Heart left ventricle (tissue), 16 donors: ENCODE results near the gene TINCR. TPM values are rescaled to one million over a fixed set of nuclear protein-coding genes. Genes with fewer than 3 reads are reported as not detected.

Experiments used
- ATAC-seq, 4 donors: fragments of 200-7000 bp; cut with Tn5 transposase; one replicate each; pipeline ENCODE4 v1.9.1; 2020 to 2022; ENCODE audit warnings: moderate library complexity in 4 of 4, mild to moderate bottlenecking in 3 of 4, moderate number of reproducible peaks in 1 of 4
- DNase-seq, 5 donors: peaks; one replicate each; pipeline ENCODE4 v3.0.0-alpha.2; 2020
- H3K27ac ChIP-seq, 12 donors: fragments of 200-600 bp; sonication (generic) in 4 of 12; one replicate each; pipeline versions ENCODE4 v1.5.0 to v1.8.0; 2016 to 2022; ENCODE audit warnings: mild to moderate bottlenecking in 2 of 12
- H3K27me3 ChIP-seq, 9 donors: fragments of 200-600 bp; sonication (generic) in 2 of 9; one replicate each; pipeline versions ENCODE4 v1.5.1 to v1.8.0; 2016 to 2022; ENCODE audit warnings: mild to moderate bottlenecking in 3 of 9
- H3K36me3 ChIP-seq, 9 donors: fragments of 200-600 bp; sonication (generic) in 2 of 9; one replicate each; pipeline versions ENCODE4 v1.5.0 to v1.8.0; 2018 to 2022; ENCODE audit warnings: mild to moderate bottlenecking in 2 of 9
- H3K4me1 ChIP-seq, 12 donors: fragments of 200-600 bp; sonication (generic) in 4 of 12; one replicate each; pipeline versions ENCODE4 v1.5.0 to v1.8.0; 2016 to 2022; ENCODE audit warnings: mild to moderate bottlenecking in 3 of 12
- H3K4me3 ChIP-seq, 12 donors: fragments of 200-600 bp; sonication (generic) in 4 of 12; one replicate each; pipeline versions ENCODE4 v1.5.0 to v1.8.0; 2017 to 2022; ENCODE audit warnings: mild to moderate bottlenecking in 9 of 12, moderate library complexity in 4 of 12
- H3K9me3 ChIP-seq, 12 donors: fragments of 200-600 bp; sonication (generic) in 4 of 12; one replicate each; pipeline versions ENCODE4 v1.5.0 to v1.8.0; 2016 to 2022; ENCODE audit warnings: mild to moderate bottlenecking in 1 of 12
- CTCF ChIP-seq, 12 donors: fragments of 200-600 bp; sonication (generic) in 4 of 12; IDR thresholded peaks; one replicate each; pipeline versions ENCODE4 v1.5.0 to v1.8.0; 2018 to 2022; ENCODE audit warnings: antibody characterized with exemption in 12 of 12, mild to moderate bottlenecking in 5 of 12
- POLR2A ChIP-seq, 2 donors: fragments of 450-650 bp; IDR thresholded peaks; one replicate each; pipeline ENCODE4 v1.6.1; 2017; ENCODE audit warnings: antibody characterized with exemption in 2 of 2, mild to moderate bottlenecking in 2 of 2, moderate library complexity in 2 of 2
- WGBS, 4 donors: extraction: QIAGEN DNeasy Blood & Tissue Kit in 2 of 4; methylation state at CpG; one replicate each; pipeline versions ENCODE4 v1.1.5 to v1.1.7; 2013 to 2018; 5-methylcytosine and 5-hydroxymethylcytosine counted together
- intact Hi-C, 10 donors: fragments of 100-400 bp; cut with DNase I; formaldehyde crosslinking; loops; one replicate each; pipeline versions ENCODE4 v1.11.1 to v1.14.2; 2022
- polyA plus RNA-seq, 2 donors: library from polyadenylated mRNA; stranded (reverse); fragments of 200-250 nt; gene quantifications; one replicate each; pipeline ENCODE4 v1.2.3, GENCODE V29; 2013
- total RNA-seq, 9 donors: library from RNA; depleted of rRNA in 2 of 9; stranded (reverse); fragments of >200 nt in 2 of 9; fragmentation: NEBNext Ultra II Directional in 3 of 9; extraction: Animal tissue kit (Norgen Biotek cat#: 25700) in 3 of 9; gene quantifications; one replicate each; pipeline versions ENCODE4 v1.1.0 to v1.2.4, GENCODE V29; 2016 to 2023
- donor health status: ischemic (EF 13 %, LVEDD 7.1; RV severe dilation, severe dysfunction).
- donor health status: healthy with polysubstance abuse.
- donor health status: DM: no; HTN: yes; CAD: no.
- donor health status: DM: no; HTN: no; CAD: no.
- donor health status: ischemic (EF 25% LVEDD 6.9; RV normal size, moderate dysfunction).
- donor health status: ischemic (EF 25% LVEDD 5.7; RV mildly dilated, moderate dysfunction).
- donor health status: healthy.
- donor health status: DM: yes; HTN: yes; CAD: no.
- donor health status: ischemic (EF 35%, LVEDD 5.7; RV mildly dilated, moderate dysfunction).
- donor health status: nonischemic (EF 11% LVEDD 7.7; RV severe dilation, severe dysfunction).
- donor health status: DM: yes; HTN: yes; CAD: no.
- donor health status: PGD.
- donor health status: ischemic (EF 29% LVEDD 5.4; RV normal size, mild dysfunction).
- donor health status: nonischemic (EF 23%, LVEDD 6.1; RV moderate dilation, normal function).

TINCR gene
- total and polyA plus RNA-seq, 11 donors: 0.07 to 0.44 (median 0.19) TPM; not detected in 6

- Histone ChIP-seq H3K36me3 (peaks cover 0 to 28% (median 12%) of the 10 kb centered on the region in 9 donors), H3K4me3 (no peak overlapping the region), H3K9me3 (peaks cover 0 to 6% (median 0%) of the 10 kb centered on the region in 12 donors), H3K27ac (no peak overlapping the region), H3K4me1 (peaks cover 0 to 8% (median 3%) of the 10 kb centered on the region in 12 donors), H3K27me3 (no peaks in the 10 kb centered on the region)
- WGBS, 4 donors: 95 to 98% (median 96%) methylated on average over 6 to 7 of the region's 7 CpGs
- TF ChIP-seq POLR2A (IDR thresholded peaks at IDR 0.05) (no peak), CTCF (IDR thresholded peaks at IDR 0.05) (no peak)
- ATAC-seq: no peak
- intact Hi-C loops: loop anchor here in 8 of 10 donors (2.0 to 10.0 kb wide), 4 partner anchors 525 to 533 kb away; no protein-coding TSS in a partner anchor
- DNase-seq: no peak
These were observed 11.9 kb upstream of the TINCR start for GRCh38 chr19:5579697-5580096.

- no peak for TF ChIP-seq POLR2A (IDR thresholded peaks at IDR 0.05)
- peaks cover 0 to 6% (median 0%) of the 10 kb centered on the region in 12 donors for H3K9me3 ChIP-seq
- ATAC-seq: no peak
- WGBS, 4 donors: 94 to 97% (median 94%) methylated on average over 5 to 6 of the region's 6 CpGs
- DNase-seq: peak in 1 of 5 donors; percentile 3
- H3K36me3 ChIP-seq: peaks cover 0 to 28% (median 12%) of the 10 kb centered on the region in 9 donors
- intact Hi-C loops: loop anchor here in 7 of 10 donors (2.0 to 10.0 kb wide), 4 partner anchors 524 to 532 kb away; no protein-coding TSS in a partner anchor
- no peak overlapping the region for H3K4me3 ChIP-seq
- H3K4me1 ChIP-seq: peaks cover 0 to 8% (median 3%) of the 10 kb centered on the region in 12 donors
- H3K27me3 ChIP-seq: no peaks in the 10 kb centered on the region
- H3K27ac ChIP-seq: no peak overlapping the region
These were observed 11.5 kb upstream of the TINCR start for GRCh38 chr19:5579286-5579685.

- peaks cover 0 to 28% (median 11%) of the 10 kb centered on the region in 9 donors for H3K36me3 ChIP-seq
- intact Hi-C loops: loop anchor here in 8 of 10 donors (1.0 to 10.0 kb wide), 5 partner anchors 523 to 531 kb away; no protein-coding TSS in a partner anchor
- TF ChIP-seq CTCF (IDR thresholded peaks at IDR 0.05) (peak; percentile 93 to 100 (median 99)), POLR2A (IDR thresholded peaks at IDR 0.05) (no peak)
- H3K4me3 ChIP-seq: no peak overlapping the region
- no peak overlapping the region for H3K27ac ChIP-seq
- peaks cover 0 to 6% (median 0%) of the 10 kb centered on the region in 12 donors for H3K9me3 ChIP-seq
- 24 to 27% (median 25%) methylated on average over 24 to 28 of the region's 28 CpGs for WGBS, 4 donors
- ATAC-seq: peak; percentile 58 to 83 (median 79)
- H3K27me3 ChIP-seq: no peaks in the 10 kb centered on the region
- peaks cover 0 to 8% (median 3%) of the 10 kb centered on the region in 12 donors for H3K4me1 ChIP-seq
- peak; percentile 44 to 81 (median 60) for DNase-seq
These were observed 10.5 kb upstream of the TINCR start for GRCh38 chr19:5578097-5578846.

- H3K27me3 ChIP-seq: no peaks in the 10 kb centered on the region
- no peak overlapping the region for H3K4me3 ChIP-seq
- H3K27ac ChIP-seq: no peak overlapping the region
- WGBS, 4 donors: 88 to 89% (median 88%) methylated on average over 6 of the region's 6 CpGs
- H3K4me1 ChIP-seq: peaks cover 0 to 8% (median 3%) of the 10 kb centered on the region in 12 donors
- no peak for TF ChIP-seq POLR2A (IDR thresholded peaks at IDR 0.05)
- no peak for TF ChIP-seq CTCF (IDR thresholded peaks at IDR 0.05)
- peaks cover 0 to 6% (median 0%) of the 10 kb centered on the region in 9 donors for H3K36me3 ChIP-seq
- intact Hi-C loops: loop anchor here in 4 of 10 donors (5.0 to 10.0 kb wide), 2 partner anchors 521 to 528 kb away; no protein-coding TSS in a partner anchor
- peaks cover 0 to 16% (median 0%) of the 10 kb centered on the region in 12 donors for H3K9me3 ChIP-seq
- ATAC-seq: no peak
- DNase-seq: no peak
These were observed 7.8 kb upstream of the TINCR start for GRCh38 chr19:5575590-5575989.
